Activated CD8-positive, alpha-beta memory T cell treated with anti-CD3 and anti-CD28 coated beads, Interleukin-2, amount 10 ng/mL, durations not matched to agents 7 days and 5 days (primary cell): ENCODE results near the gene LDB2. TPM values are rescaled to one million over a fixed set of nuclear protein-coding genes. Genes with fewer than 3 reads are reported as not detected.

Source experiments
- ATAC-seq: fragments of 150-1000 bp; cut with Tn5 transposase; one replicate; pipeline ENCODE4 v1.10.0; 2021; ENCODE audit warnings: moderate library complexity
- CTCF ChIA-PET: fragments of 350-600 bp; sonication (Branson Sonifier 250); formaldehyde crosslinking; loops from one replicate; lab custom pipeline; 2021; ENCODE audit warnings: antibody characterized with exemption; lab: Charles Lee
- DNase-seq: peaks from one replicate; pipeline ENCODE4 v3.0.0-alpha.2; 2020
- H3K27ac Mint-ChIP-seq: one replicate; pipeline ENCODE4 v1.8.0; 2021; ENCODE audit warnings: mild to moderate bottlenecking, mixed read lengths
- H3K27me3 Mint-ChIP-seq: one replicate; pipeline ENCODE4 v1.8.0; 2021; ENCODE audit warnings: mixed read lengths
- H3K36me3 Mint-ChIP-seq: one replicate; pipeline ENCODE4 v1.8.0; 2021; ENCODE audit warnings: mild to moderate bottlenecking, mixed read lengths
- H3K4me1 Mint-ChIP-seq: one replicate; pipeline ENCODE4 v1.8.0; 2021; ENCODE audit warnings: mixed read lengths
- H3K4me3 Mint-ChIP-seq: one replicate; pipeline ENCODE4 v1.8.0; 2021; ENCODE audit warnings: mild to moderate bottlenecking, moderate library complexity, mixed read lengths
- H3K9me3 Mint-ChIP-seq: one replicate; pipeline ENCODE4 v1.8.0; 2022; ENCODE audit warnings: low read depth, mixed read lengths
- total RNA-seq, 2 experiments: library from RNA; stranded (reverse); gene quantifications; one replicate each; pipeline ENCODE4 v1.2.3, GENCODE V29; 2021

LDB2 gene
- total RNA-seq, 2 experiments from 2014 or later, result not detected

DNA sequence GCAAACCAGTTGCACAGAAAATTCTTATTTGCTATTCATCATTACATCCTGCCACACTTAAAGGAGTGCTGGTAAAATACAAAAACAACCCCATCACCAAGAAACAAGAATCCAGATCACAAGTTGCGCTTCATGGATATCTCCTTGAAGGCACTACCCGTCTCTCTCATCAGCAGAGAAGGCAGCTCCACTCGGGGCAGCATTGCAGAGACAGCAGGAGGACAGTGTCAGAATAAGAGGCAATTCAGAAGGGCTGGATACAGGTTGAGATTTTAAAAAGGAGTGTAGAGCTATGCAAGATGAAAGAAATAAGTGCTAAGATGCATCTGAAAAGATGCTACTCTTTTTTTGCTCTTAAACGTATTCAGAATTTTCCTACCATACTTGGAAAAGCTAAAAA is 71.4 kb downstream of the LDB2 start:
- DNase-seq, result no peak
- ATAC-seq, result no peak
- no peaks in the 10 kb centered on the region for H3K27me3 Mint-ChIP-seq
- no peak overlapping the region for H3K4me3 Mint-ChIP-seq
- H3K27ac Mint-ChIP-seq, result no peak overlapping the region
- CTCF ChIA-PET, result no interaction called here
- no peaks in the 10 kb centered on the region for H3K4me1 Mint-ChIP-seq
- no peaks in the 10 kb centered on the region for H3K36me3 Mint-ChIP-seq
- H3K9me3 Mint-ChIP-seq, result peaks cover 2% of the 10 kb centered on the region

DNA sequence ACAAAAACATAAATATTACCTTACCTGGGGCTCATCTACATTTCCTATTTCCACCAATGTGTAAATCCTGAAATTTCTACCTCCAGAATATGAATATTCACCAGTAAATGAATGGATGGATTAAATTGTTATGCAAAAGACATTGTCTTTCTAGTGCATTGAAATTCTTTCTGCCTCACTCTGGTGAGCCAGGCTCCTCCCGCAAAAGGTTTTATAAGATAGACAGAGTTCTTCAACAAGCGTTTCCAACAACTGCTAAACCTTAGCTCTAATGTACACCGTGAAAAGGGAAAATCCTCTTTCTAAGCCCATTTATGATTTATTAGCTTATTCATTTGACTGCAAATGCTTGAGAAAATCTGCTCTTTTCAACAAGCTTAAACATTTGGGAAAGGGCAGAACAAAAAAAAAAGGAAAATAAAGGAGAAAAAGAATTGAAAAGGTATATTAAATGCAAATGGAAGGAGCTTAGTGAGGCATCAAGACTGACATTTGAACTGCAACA is 72.0 kb downstream of the LDB2 start:
- no peak for ATAC-seq
- Mint-ChIP-seq H3K4me1 (no peaks in the 10 kb centered on the region), H3K27me3 (no peaks in the 10 kb centered on the region), H3K36me3 (no peaks in the 10 kb centered on the region), H3K4me3 (no peak overlapping the region), H3K27ac (no peak overlapping the region), H3K9me3 (peaks cover 2% of the 10 kb centered on the region)
- CTCF ChIA-PET, result no interaction called here
- DNase-seq, result no peak

DNA sequence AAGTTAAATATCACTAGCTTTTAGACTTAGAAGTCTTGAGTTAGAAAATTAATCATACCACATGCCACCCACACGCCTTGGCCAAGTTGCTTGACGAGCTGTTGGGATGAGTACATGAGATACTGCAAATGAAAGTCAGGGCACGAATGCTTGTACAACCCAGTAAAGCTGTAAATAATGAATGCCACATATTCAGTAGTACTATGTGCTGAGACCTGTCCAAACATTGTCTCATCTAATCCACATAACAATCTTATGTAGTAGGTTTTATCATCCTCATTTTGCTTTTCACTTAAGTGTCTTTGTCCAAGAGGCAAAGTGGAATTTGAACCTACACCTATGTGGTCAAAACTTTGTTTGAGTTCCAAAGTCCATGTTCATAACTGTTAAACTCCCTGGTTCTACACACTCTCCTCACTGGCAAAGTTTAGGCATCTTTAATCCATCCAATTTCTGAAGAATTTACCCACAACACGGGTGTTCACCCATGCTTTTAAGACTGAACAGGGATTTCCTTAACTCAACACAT is 74.1 kb downstream of the LDB2 start:
- no peak for ATAC-seq
- CTCF ChIA-PET, result no interaction called here

DNA sequence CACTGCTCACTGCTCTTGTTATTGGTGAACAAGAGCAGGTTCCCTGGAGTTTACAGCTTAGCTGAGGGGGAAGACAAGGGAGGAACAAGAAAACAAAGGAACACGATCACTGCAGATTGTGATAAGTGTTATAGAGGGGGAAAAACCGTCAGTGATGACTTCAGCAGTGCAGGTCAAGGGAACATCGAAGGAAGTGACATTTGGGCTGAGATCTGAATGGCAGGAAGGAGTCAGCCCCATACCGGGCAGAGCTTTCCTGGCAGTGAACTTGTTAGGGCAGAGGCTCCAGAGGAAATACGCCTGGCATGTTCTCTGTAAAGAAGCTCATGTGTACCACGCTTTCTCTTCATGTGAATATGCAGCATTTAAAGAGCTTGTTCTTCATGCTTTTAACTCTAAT is 78.1 kb downstream of the LDB2 start:
- ATAC-seq, result no peak
- H3K27me3 Mint-ChIP-seq, result no peaks in the 10 kb centered on the region

More for the DNA sequence above, 74.1 kb downstream of the LDB2 start:
- no peak for DNase-seq
- Mint-ChIP-seq H3K27me3 (no peaks in the 10 kb centered on the region), H3K4me3 (no peak overlapping the region), H3K36me3 (no peaks in the 10 kb centered on the region), H3K9me3 (peaks cover 2% of the 10 kb centered on the region), H3K4me1 (no peaks in the 10 kb centered on the region), H3K27ac (no peak overlapping the region)

DNA sequence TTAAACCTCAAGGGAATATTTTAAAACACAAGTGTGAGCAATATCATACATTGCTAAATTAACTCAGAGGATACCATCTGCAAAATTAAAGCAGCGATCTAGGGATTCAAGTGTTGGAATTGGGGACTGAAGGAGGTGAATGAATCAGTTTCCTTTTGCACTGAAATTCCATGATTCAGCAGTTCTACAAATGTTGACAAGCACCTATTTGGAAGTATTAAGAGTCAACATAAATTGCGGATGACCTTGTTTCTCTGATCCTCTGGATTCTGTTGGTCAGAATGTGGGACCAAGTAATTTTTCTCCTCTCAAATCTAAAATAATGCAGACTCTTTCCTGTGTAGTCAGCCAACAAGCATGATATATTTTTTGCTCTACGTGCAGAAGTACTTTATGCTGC is 78.8 kb downstream of the LDB2 start:
- Mint-ChIP-seq H3K9me3 (peaks cover 2% of the 10 kb centered on the region), H3K27me3 (no peaks in the 10 kb centered on the region), H3K4me1 (no peaks in the 10 kb centered on the region), H3K36me3 (no peaks in the 10 kb centered on the region), H3K4me3 (no peak overlapping the region), H3K27ac (no peak overlapping the region)
- DNase-seq (no peak), ATAC-seq (no peak)
- CTCF ChIA-PET, result no interaction called here

More for the DNA sequence above, 78.1 kb downstream of the LDB2 start:
- Mint-ChIP-seq H3K27ac (no peak overlapping the region), H3K4me3 (no peak overlapping the region), H3K36me3 (no peaks in the 10 kb centered on the region), H3K9me3 (peaks cover 2% of the 10 kb centered on the region), H3K4me1 (no peaks in the 10 kb centered on the region)
- no peak for DNase-seq
- CTCF ChIA-PET, result no interaction called here

DNA sequence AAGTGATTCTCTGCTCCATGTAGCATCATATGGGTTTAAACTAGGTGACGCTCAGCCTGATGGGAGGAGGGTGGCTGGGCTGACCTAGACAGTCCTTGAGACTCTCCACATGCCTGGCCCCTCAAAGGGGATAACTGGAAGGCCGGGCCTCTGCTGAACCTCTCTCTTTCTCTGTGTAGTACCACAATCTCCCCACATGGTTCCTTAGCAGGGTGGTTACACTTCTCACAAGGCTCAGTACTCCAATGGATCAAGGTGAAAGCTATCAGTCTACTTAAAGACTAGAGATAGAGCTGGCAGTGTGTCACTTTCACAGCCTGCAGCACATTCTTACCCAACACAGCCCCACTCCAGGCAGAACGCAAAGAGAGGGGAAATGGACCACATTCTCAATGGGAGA is 80.4 kb downstream of the LDB2 start:
- H3K4me3 Mint-ChIP-seq, result no peak overlapping the region
- no peaks in the 10 kb centered on the region for H3K4me1 Mint-ChIP-seq
- DNase-seq (no peak), ATAC-seq (no peak)
- CTCF ChIA-PET, result no interaction called here
- H3K27ac Mint-ChIP-seq, result no peak overlapping the region
- H3K27me3 Mint-ChIP-seq, result no peaks in the 10 kb centered on the region
- no peaks in the 10 kb centered on the region for H3K36me3 Mint-ChIP-seq
- H3K9me3 Mint-ChIP-seq, result no peaks in the 10 kb centered on the region

DNA sequence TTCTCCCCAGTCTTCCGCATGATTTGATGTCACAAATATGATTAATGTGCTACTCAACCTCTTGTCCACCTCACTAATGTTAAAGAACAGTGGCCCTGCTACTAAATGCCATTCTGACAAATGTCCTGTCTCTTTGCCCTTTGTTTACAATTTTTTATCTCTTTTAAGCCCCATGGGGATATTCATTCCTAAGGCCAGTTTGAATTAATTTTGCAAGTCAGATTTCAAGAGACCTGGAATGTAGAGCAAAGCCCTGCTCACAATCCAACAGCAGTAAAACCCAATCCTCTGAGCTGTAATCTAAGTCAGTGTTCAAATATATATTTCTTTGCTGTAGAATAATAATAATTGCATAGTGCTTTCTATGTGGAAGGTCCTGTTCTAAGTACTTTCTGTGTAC is 81.2 kb downstream of the LDB2 start:
- Mint-ChIP-seq H3K4me1 (no peaks in the 10 kb centered on the region), H3K36me3 (no peaks in the 10 kb centered on the region)
- CTCF ChIA-PET, result no interaction called here

DNA sequence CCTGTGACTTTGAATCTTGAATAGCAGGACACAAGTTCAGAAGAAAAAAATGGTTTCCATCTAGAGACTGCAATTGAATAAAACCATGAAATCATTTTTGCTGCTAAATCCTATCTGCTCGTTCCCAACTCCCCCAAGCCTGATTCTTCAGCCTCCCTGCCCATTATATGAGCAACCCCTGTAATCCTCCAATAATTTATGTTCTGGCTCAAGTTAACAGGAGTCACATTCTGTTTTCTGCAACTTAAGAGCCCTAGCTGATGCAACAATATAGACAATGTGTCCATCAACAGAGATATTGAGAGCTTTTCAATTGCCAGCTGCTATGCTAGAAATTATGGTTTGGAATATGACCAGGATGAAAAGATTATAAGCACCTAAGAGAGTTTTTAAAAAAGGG is 84.1 kb downstream of the LDB2 start:
- H3K4me1 Mint-ChIP-seq, result no peaks in the 10 kb centered on the region
- H3K4me3 Mint-ChIP-seq, result no peak overlapping the region
- no peak for DNase-seq
- H3K36me3 Mint-ChIP-seq, result no peaks in the 10 kb centered on the region
- no peaks in the 10 kb centered on the region for H3K27me3 Mint-ChIP-seq
- no peak overlapping the region for H3K27ac Mint-ChIP-seq
- H3K9me3 Mint-ChIP-seq, result no peaks in the 10 kb centered on the region
- CTCF ChIA-PET, result no interaction called here
- ATAC-seq, result no peak

More for the DNA sequence above, 81.2 kb downstream of the LDB2 start:
- Mint-ChIP-seq H3K9me3 (no peaks in the 10 kb centered on the region), H3K27me3 (no peaks in the 10 kb centered on the region), H3K27ac (no peak overlapping the region), H3K4me3 (no peak overlapping the region)
- DNase-seq, result no peak
- ATAC-seq, result no peak

DNA sequence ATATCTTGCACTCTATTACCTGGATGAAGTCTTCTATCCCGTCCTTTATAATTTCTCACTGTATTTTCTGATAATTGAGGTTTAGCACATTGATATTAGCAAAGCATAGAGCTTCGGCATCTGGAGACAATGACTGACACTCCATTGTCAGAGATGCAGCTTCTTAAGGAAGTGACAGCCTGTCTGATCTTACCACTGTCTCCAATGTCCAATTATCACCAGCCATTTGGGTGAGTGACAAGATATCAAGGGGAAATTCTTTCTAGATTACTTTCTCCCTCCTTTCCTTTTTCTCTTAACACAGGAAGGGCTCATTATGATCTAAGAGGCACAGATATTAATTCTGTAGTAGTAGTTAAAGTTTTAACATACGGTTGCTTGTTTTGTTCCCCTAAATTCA is 86.4 kb downstream of the LDB2 start:
- DNase-seq, result no peak
- Mint-ChIP-seq H3K27ac (no peak overlapping the region), H3K36me3 (no peaks in the 10 kb centered on the region), H3K27me3 (no peaks in the 10 kb centered on the region), H3K4me1 (no peaks in the 10 kb centered on the region), H3K9me3 (no peaks in the 10 kb centered on the region), H3K4me3 (no peak overlapping the region)
- no peak for ATAC-seq
- CTCF ChIA-PET, result no interaction called here

DNA sequence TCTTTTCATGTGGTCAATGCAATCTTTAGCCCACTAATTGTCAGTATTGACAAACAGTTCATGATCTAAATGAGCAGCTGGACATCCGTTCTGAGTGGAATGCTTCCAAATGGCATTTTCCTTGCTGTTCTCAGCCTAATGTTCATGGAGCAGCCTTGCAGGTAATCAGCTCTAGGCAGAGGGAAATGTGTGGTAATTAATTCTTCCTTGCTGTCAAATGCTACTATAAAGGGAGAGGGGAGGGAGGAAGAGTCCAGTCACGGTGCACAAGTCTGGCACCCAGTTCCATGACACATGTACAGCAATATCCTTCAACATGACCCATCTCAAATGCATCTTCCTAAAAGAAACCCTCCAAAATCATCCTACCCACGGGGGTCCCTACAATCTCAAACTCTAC is 88.5 kb downstream of the LDB2 start:
- H3K27me3 Mint-ChIP-seq, result no peaks in the 10 kb centered on the region
- no peak overlapping the region for H3K27ac Mint-ChIP-seq
- no peaks in the 10 kb centered on the region for H3K36me3 Mint-ChIP-seq
- CTCF ChIA-PET, result no interaction called here
- DNase-seq (no peak), ATAC-seq (no peak)
- H3K4me1 Mint-ChIP-seq, result no peaks in the 10 kb centered on the region
- H3K4me3 Mint-ChIP-seq, result no peak overlapping the region
- no peaks in the 10 kb centered on the region for H3K9me3 Mint-ChIP-seq

DNA sequence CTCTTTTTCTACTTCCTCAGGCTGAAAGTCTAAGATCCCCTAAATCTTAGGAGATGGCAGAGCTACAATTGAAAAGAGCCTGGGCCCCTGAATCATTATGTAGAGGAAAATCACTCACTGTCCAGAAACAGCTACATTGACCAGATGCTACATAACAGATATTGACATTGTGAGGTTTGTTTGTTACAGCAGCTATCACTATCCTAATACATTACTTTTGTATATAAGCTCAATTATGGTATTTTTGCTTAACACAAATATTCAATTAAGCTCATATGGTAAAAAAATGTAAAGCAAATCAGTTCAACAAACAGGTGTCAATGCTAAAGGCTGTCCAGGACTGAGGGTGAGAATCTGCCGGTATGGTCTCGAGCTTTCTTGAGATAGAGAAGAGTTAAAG is 89.4 kb downstream of the LDB2 start:
- no peak overlapping the region for H3K27ac Mint-ChIP-seq
- no peaks in the 10 kb centered on the region for H3K9me3 Mint-ChIP-seq
- ATAC-seq (no peak), DNase-seq (no peak)
- no peaks in the 10 kb centered on the region for H3K27me3 Mint-ChIP-seq
- H3K4me1 Mint-ChIP-seq, result no peaks in the 10 kb centered on the region
- CTCF ChIA-PET, result no interaction called here
- H3K36me3 Mint-ChIP-seq, result no peaks in the 10 kb centered on the region
- H3K4me3 Mint-ChIP-seq, result no peak overlapping the region

DNA sequence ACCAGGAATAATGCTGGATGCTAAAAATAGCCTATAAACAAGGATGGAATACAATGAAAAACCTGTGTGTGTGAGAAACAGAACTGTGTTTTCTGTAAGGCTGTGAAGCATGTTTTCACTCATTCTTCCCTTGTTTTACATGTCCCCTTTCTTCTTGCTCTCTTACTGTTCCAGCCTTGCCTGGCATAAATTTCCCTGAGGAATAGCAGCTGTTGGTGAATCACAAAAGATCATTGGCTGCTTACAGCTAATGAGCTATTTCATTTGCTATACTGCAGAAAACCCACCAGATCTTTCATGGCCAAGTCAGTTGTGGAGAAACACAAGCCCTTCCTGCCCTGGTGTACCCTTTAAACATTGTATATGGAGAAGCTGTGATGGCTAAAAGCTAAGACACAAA is 91.1 kb downstream of the LDB2 start:
- CTCF ChIA-PET, result no interaction called here
- no peak overlapping the region for H3K4me3 Mint-ChIP-seq
- no peaks in the 10 kb centered on the region for H3K4me1 Mint-ChIP-seq

DNA sequence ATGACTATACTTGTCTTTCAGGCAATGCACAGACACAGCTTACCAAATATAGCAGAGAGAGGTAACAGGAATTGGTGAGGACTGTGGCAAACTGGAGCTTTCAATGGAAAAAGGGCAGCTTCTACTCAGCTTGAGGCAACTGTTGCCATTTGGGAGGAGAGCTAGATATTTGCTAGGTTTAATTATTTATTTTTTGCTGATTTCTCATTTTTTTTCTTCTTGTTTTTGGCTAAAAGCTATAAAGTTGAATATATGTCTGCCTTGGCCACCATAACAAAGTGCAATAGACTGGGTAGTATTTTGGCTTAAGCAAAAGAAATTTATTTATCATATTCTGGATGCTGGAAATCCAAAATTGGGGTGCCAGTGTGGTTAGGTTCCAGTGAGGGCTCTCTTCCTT is 93.9 kb downstream of the LDB2 start:
- no peak overlapping the region for H3K4me3 Mint-ChIP-seq
- no peak overlapping the region for H3K27ac Mint-ChIP-seq
- H3K27me3 Mint-ChIP-seq, result no peaks in the 10 kb centered on the region
- no peaks in the 10 kb centered on the region for H3K4me1 Mint-ChIP-seq
- no peaks in the 10 kb centered on the region for H3K36me3 Mint-ChIP-seq
- peaks cover 2% of the 10 kb centered on the region for H3K9me3 Mint-ChIP-seq
- CTCF ChIA-PET, result interaction anchor here (1.6 kb wide), 1 partner anchor 112 kb away, joined by 5 read pairs; no protein-coding TSS in a partner anchor
- ATAC-seq (no peak), DNase-seq (no peak)

More for the DNA sequence above, 91.1 kb downstream of the LDB2 start:
- no peaks in the 10 kb centered on the region for H3K36me3 Mint-ChIP-seq
- DNase-seq (no peak), ATAC-seq (no peak)
- no peaks in the 10 kb centered on the region for H3K27me3 Mint-ChIP-seq
- H3K9me3 Mint-ChIP-seq, result no peaks in the 10 kb centered on the region
- no peak overlapping the region for H3K27ac Mint-ChIP-seq

DNA sequence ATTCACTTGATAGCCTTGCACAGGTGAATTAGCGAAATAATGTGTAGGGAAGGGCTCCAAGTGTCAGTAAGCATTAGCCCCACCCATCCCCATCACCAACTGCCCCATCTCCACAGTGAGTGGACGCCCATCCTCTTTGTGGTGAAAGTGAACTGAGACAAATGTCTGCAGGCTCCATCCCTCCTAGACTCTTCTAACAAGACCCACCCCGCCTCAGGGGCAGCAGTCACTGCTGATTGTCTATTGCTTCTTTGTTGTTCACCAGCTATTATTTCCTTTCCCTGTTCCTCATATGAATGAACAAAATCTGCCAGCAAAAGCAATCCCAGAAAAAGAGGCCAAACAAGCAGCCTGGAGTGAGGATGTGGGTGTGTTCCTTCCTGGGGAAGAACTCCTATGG is 96.4 kb downstream of the LDB2 start:
- CTCF ChIA-PET, result interaction anchor here (0.6 kb wide), 1 partner anchor 10 kb away, joined by 3 read pairs; no protein-coding TSS in a partner anchor
- no peak overlapping the region for H3K4me3 Mint-ChIP-seq
- no peaks in the 10 kb centered on the region for H3K36me3 Mint-ChIP-seq
- peaks cover 2% of the 10 kb centered on the region for H3K9me3 Mint-ChIP-seq
- H3K27me3 Mint-ChIP-seq, result no peaks in the 10 kb centered on the region
- DNase-seq (no peak), ATAC-seq (no peak)
- H3K27ac Mint-ChIP-seq, result no peak overlapping the region
- no peaks in the 10 kb centered on the region for H3K4me1 Mint-ChIP-seq

DNA sequence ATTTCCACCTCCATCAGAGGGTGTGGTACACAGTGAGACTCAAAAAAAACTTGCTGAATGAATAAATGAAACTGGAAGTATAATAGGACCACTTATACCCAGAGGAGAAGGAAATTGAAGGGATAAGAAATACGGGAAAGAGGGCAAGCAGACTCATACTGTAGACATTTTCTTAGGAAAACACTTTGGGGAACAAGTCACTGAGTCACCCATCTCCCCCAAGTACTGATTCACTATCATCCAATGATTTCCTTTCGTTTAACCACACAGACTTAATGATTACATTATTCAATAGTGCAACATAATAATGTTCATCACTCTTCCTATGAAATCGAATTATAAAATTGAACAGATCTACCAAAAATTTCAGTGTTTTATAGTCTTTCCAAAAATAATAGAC is 97.1 kb downstream of the LDB2 start:
- H3K4me3 Mint-ChIP-seq, result no peak overlapping the region
- CTCF ChIA-PET, result no interaction called here
- no peak for ATAC-seq
- H3K27me3 Mint-ChIP-seq, result no peaks in the 10 kb centered on the region
- DNase-seq, result no peak
- H3K9me3 Mint-ChIP-seq, result peaks cover 2% of the 10 kb centered on the region
- H3K27ac Mint-ChIP-seq, result no peak overlapping the region
- no peaks in the 10 kb centered on the region for H3K36me3 Mint-ChIP-seq
- no peaks in the 10 kb centered on the region for H3K4me1 Mint-ChIP-seq
